C1 segment of cervical spinal cord (tissue), 14 donors: ENCODE measurements around the gene OXTR.

Experiments
- DNase-seq, 14 donors: peaks; one replicate each; lab custom pipeline; 2025; lab: John Stamatoyannopoulos, UW

Gene OXTR

DNA sequence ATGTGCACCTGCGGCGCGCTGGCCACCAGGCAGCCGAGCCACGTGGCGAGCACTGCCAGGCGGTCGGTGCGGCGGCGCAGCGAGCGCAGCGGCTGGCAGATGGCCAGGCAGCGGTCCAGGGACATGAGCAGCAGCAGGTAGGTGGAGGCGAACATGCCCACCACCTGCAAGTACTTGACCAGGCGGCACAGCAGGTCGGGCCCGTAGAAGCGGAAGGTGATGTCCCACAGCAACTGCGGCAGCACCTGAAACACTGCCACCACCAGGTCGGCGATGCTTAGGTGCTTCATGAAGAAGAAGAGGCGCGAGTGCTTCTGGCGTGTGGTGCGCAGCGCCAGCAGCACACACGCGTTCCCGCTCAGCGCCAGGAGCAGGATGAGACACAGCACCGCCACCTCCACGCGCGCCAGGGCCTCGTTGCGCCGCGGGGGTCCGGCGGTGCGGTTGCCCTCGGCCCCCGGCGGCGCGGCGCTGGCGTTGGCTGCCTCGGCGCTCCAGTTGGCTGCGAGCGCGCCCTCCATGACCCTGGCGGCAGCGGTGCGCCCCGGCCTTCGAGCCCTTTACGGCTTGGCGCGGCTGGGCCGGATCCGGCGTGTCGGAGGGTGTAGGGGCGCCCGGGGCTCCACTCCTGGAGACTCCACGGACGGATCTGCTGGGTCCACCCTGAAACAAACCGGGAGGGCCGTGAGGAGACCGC is 1.6 kb downstream of the OXTR start:
- no peak for DNase-seq

DNA sequence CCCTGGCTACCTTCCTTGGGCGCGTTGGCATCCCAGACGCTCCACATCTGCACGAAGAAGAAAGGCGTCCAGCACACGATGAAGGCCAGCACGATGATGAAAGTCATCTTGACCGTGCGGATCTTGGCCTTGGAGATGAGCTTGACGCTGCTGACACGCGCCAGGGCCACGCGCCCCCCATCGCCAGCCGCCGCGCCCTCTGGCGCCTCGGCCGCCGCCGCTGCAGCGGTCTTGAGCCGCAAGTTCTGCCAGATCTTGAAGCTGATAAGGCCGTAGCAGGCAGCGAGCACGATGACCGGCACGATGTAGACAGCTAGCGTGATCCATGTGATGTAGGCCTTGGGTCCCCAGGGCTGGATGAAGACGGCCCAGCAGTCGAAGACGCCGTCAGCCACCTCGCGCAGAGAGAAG is 2.2 kb downstream of the OXTR start:
- DNase-seq: no peak

DNA sequence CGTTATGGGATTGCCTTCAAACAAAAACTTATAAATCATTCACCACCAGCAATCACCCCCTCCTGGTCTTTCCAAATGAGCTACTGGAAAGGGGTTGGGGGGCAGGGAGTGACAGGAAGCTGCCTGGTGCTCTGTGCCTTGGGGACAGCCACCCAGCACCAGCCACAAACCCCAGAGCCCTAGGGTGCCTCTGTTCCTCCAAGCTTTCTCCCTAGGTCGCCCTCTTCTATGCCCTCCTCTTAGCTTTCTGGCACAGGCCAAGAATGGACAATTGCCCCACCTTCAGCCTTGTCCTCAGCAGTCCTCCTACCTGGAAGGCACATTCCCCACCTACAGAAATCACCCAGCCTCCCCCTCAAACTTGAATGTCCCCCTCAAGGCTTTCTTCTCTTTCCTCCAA is 3.3 kb downstream of the OXTR start:
- no peak for DNase-seq

DNA sequence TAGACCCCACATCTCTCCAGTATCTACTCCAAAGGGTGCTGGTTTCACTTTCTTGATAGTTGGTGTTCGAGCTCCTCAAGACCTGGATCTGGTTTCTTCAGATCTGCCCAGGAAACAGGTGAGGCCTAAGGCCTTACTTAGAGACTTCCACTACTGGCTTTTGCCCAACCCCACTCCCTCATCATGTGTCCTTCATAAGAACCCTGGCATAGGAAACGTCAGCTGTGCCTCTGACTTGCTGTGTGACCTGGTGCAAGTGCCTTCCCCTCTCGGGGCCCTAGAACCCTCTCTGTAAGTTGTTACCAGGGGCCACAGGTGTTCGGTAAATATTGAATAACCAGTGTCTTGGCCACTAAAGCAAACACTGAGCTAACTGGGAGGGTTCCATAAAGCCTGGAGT is 3.9 kb downstream of the OXTR start:
- DNase-seq: no peak

DNA sequence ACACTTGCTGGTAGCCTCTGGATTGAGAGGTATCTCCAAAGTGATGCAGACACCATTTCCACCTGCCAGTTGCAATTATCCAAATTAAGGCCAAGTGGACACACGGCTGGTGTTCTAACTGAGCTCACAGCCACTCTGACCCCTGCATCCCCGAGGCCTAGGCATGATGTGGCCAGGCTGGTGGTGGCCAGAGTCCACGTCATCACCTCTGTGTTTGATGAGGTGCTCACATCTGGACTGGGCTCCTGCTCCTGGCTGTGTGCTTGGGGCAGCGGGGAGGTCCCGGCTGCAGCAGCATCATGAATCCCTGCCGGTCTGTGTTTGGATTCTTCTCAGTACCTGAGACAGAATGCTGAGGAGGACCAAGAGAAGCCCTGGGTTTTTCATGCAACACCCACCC is 4.9 kb downstream of the OXTR start:
- no peak for DNase-seq

DNA sequence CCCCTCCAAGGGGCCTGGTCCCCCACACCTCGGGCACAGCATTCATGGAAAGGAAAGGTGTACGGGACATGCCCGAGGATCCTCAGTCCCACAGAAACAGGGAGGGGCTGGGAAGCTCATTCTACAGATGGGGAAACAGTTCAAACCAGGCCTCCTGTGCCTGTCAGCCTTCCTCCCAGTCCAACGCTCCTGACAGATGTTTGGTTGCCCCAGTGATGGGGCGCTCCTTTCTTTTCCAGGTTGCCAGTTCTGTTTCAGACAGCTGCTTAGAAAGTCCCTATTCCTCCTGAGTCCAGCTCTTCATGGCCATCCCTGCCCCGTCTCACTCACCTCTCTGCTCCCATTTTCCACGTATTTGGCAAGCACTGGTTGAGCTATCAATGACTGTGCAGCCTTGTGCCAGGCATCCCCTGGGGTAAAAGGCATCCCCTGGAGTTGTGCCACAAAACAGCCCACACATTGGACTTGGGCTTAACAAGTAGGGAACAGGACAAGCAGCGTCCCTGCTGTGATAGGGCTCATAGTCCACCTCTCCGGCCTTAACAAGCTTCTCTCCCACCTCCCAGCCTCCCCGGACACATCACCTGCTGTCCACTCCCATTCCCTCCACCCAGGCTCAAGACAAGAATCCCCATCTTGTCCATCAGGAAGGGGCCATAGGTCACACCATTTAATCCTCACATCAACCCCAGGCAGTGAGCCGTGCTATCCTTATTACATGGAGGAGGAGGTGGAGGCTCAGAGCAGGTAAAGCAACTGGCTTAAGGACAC is 6.6 kb downstream of the OXTR start:
- no peak for DNase-seq

DNA sequence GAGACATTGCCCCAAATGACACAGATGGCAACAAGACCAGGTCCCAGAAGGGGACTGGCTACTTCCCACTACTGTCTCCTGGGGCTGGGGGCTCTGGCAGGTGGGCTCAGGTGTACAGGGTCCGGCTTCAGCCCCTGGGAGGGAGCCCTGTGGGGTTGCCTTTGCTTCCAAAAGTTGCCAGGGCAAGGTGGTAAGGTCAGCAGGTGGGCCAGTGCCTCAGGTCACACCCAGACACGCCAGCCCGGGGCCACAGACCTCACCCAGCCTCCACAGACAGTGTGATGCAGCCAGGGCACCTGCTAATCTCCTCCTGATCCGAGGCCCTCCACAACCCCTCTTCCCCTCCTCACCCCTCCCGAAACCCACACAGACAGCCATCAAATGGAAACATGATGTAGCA is 7.5 kb downstream of the OXTR start:
- no peak for DNase-seq

DNA sequence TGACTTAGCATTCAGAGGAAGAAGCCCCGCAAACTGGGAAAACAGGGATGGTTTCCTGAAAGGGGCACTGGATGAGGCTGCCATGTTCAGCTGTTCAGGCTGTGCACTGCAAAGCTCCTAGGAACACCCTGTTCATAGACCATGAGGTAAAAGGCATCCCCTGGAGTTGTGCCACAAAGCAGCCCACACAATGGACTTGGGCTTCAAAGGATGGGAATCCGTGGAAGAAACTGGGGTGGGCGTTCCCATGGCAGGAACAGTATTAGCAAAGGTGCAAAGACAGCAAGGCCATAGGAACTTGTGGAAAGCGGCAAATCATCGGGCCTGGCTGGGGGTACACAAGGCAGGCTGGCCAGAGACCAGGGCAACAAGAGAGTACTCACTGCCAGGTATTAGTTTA is 8.9 kb downstream of the OXTR start:
- no peak for DNase-seq

DNA sequence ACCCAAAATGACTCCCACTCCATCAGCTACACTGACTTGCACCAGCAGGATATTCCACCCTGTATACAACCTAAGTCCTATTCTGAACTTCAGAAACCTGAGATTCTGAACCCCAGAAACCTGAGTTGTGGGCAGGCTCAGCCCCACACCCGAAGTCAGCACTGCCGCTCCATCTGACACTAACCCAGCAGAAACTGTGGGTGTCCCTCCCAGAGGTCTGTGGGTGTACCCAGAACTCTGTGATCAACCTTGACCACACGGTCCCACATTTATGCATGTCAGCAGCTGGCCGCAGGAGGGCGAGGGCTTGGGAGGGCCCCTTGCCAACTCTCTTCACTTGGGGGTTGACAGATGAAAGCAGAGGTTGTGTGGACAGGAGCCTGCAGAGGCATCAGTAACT is 9.3 kb downstream of the OXTR start:
- no peak for DNase-seq

DNA sequence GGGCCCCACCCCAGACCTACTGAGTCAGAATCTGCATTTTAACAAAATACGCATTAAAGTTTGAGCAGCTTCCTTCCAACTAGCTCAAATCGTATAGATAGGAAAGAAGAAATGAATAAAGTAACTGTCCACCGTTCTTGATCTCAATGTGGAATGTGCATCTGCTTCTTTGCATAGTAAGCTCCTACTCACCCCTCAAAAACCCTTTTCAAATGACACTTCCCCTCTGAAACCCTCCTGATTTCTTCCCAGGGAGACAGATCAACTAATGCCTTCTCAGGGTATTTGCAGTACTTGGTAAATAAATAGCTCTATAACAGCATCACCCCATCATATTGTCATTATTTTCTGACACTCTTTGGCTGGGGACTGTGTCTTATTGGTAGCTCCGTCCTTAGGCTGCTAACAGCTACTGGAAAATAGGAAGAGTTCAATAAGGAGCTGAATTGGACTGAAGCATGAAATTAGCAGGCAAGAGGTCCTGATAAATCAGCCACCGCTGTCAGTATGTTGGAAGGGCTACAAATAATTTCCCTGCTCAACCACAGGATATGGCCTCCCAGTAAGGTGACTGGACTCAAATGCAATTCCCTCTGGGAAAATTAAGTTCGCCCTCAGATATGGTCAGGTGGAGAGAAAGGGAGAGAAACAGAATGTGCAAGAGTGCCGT is 10.2 kb downstream of the OXTR start:
- no peak for DNase-seq

DNA sequence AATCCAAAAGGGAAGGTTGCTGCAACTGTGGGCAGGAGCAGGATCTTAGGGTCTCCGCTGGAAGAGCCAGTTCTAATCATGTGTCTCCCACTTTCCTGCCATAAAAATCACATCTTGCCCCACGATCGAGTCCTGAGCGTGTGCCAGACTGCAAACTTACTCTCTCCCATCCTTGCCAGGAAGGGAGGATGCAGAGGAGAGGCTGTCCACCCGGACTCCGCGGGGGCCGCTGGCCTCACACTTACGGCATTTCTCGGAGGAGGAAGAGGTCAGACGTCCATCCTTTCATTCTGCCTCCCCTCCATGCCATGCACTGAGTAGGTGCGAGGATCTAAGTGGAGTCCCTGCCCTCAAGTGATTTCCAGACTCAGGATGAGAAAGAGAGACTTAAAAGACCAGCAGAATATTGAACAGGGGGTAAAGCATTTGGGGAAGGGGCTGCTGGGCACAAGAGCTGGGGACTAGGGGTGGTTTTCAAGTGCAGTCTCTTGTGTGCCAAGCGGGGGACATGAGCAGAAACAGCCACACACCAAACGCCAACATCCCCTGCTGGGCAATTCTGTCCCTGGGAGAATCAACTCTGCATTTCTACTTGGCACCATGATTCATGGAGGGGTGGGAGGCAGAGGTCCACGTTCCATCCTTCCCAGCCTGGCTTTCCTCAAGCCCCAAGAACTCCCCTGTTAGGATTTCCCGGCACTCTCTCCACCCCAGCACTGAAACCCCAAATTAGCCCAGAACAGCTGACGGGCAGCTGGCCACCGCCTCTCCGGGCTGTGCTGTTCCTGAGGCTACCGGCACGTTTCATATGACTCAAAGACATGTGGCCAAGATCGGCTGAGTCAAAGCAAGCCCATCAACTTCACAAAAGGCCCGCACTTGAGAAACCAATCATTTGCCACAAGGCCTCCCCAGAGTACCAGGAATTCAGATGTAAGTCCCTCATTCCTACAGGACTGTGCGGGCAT is 11.6 kb downstream of the OXTR start:
- no peak for DNase-seq

DNA sequence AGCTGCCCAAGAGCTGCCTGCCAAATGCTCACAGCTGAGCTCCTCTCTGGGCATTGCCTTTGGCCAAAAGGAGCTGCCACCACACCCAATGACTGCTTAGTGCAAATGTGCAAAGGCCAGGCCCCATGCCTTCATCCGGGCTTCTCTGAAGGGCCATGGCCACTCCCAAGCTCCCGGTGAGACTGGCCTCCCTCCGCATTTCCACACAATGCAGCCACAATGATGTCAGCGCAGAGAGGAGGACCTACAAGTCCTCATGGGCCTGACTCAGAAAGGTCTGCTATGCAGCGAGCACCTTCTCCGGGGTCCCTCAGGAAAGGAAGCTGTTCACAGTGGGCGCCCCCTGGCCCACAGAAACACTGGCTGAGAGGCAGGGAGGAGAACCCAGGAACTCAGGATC is 12.7 kb downstream of the OXTR start:
- DNase-seq: no peak

DNA sequence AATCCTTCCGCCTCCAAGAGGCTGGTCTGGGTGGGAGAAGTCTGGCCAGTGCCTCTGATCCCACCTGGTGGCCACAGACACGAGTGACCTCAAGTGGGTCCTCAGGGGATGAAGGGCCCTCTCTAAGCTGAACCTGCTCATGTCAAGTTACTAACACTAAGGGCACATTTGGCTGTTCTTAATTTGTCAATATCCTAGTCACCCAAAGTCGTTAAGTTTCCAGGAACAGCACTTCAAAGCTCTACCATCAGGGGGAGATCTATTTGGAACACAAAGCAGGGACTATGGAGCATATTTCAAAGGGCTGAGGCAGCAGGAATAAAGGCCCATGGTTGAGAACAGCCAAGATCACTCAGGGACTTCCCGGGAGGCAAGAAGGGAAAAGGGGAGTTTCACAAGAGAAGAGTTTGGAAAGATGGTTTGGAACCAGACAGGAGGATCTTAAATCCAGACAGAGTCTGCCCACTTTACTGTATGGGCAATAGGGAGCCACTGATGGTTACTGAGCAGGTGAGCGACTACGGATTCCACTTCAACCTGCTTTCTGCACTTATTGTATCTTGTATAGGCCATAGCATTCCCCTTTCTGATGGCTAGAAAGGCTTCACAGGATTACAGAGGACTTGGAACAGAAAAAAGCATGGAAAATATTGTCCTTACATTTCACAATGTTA is 13.7 kb downstream of the OXTR start:
- DNase-seq: no peak

DNA sequence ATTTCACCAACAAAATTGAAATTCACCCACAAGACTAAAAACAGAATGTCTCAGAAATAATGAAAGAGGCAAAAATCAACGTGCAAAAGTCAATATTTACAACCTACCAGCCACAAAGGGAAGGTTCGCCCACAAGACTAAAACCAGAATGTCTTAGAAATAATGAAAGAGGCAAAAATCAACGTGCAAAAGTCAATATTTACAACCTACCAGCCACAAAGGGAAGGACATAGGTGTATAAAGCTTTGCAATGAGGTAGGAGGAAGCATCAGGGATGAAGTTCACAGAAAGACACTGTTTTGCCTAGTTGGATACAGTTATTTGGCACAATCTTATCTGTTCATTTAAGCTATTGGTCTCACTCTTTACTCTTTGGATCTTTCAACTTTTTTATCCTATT is 14.3 kb downstream of the OXTR start:
- DNase-seq: no peak

DNA sequence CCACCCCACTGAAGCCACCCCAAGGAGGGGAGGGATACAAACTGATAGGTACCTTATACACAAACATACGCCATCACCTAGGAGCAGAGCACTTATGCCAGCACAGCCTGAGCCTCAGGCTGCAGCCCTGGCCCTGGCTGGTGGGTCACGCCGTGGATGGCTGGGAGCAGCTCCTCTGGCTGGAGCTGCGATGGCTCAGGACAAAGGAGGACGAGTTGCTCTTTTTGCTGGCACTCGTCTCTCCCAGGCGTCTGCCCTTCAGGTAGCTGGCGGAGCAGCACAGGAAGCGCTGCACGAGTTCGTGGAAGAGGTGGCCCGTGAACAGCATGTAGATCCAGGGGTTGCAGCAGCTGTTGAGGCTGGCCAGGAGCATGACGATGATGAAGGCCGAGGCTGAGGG is 16.6 kb downstream of the OXTR start:
- no peak for DNase-seq

DNA sequence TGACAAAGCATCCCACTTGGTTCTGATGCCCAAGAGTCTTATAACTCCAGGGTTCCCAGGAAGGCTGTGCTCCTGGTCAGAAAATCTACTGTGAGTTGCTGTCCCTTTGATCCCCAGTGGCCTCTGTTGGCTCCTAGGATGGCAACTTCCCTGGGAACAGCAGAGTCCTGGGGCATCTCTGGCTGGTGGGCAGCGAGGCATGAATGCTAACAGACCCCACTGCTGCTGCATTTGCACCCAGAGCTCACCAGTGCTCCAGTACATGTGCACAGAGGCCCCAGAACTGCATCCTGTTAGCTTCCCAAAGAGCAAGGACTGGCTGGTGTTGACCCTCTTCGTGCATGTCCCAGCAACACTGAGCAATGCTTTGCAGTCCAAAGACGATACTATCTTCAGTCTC is 20.1 kb downstream of the OXTR start:
- DNase-seq: no peak

DNA sequence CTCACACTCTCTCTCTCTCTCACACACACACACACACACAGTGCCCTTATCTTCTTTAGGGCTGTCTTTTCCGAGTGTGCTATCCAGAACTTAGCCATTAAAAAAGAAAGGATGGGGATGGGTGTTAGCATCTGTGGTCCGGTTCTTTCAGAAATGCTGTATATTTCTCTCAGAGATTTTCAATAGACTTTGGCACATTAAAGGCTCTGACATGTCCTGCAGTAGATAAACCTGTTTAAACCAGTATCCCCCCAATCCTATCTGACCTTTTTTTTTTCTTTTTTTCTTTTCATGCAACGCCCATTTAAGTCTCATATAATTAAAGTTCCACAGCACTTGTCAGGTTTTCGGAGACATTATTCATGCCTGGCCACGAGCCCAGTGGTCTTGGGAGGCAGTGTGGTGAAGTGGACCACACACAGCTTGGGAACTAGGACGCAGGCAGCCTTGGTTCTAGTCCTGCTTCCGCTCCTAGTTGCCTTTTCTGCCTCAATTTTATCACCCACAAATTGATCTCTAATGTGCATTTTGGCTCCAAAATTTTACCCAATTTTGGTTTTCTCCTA is 22.6 kb downstream of the OXTR start:
- no peak for DNase-seq

DNA sequence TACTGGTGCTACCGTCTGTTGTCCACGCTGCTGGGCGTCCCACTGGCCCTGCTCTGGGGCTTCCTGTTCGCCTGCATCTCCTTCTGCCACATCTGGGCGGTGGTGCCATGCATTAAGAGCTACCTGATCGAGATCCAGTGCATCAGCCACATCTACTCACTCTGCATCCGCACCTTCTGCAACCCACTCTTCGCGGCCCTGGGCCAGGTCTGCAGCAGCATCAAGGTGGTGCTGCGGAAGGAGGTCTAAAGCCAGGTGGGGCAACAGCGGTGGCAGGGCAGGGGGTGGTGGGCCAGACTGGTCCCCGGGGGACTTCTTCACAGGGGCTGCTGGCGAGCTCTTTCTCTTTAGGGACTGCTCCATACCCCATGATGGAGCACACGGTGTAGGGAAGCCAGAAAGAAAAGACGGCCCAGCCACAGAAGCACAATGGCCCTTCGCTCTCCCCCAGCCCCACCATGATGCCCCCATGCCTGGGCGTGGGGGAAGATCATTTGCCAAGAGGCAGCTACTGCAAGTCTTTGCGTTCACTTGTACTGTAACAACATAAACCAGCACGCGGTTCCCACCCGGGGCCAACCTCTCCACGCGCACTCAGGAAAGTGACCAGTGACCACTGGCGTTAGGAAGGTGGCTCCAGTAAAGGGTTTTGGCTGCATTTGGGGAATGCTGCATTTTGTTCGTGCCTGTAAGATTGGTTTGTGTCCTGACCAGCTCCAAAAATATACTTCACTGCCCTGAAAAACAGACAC is 23.6 kb downstream of the OXTR start:
- no peak for DNase-seq

DNA sequence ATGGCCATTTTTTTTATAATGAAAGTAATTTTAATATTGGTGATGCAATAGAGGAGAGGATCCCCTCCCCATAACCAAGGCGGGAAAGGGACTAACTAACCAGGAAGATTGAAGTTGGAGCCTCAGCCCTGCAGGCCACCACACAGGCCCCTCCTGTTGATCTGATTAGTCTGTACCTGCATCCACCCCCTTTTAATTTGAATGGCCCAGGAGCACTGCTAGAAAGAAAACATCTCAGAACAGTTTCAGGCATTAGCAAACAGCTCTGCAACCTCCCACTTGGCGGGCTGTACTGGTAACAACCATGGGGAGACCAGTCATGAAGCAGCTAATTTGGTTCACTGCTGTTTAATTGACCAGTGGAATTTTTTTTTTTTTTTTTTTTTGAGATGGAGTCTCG is 25.5 kb downstream of the OXTR start:
- no peak for DNase-seq

DNA sequence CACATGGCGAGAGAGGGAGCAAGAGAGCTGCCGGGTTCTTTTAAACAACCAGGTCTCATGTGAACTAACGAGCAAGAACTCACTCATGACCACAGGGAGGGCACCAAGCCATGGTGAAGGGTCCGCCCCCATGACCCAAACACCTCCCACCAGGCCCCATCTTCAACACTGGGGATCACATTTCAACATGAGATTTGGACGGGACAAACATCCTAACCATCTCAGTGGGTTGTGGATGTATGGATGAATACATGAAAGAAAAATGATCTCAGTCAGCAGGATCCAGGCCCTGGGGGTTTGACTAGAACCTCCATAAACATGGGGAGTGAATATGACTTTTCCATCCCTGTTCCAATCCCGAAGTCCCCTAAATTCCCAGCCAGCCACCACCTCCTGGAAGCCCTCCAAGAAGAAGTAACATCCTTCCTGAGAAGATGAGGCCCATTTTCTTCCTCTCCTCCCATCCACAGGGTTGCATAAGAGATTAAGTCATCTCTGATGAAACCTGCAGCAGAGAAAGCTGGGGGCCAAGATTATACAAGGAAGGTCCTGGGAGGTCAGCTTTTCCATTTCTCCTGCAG is 26.3 kb downstream of the OXTR start:
- no peak for DNase-seq
